Measurements from ENCODE around the gene NELL2.

GRCh38 chr12:44460261-44460660, 415.9 kb downstream of the NELL2 start:
- no peak for TF ChIP-seq CTCF (IDR thresholded peaks at IDR 0.05)
- TF ChIP-seq POLR2A (IDR thresholded peaks at IDR 0.05): no peak
